Activated naive CD4-positive, alpha-beta T cell treated with anti-CD3 and anti-CD28 coated beads for 36 hours (primary cell): ENCODE results near the gene AVPR1B. TPM values are rescaled to one million over a fixed set of nuclear protein-coding genes. Genes with fewer than 3 reads are reported as not detected.

Experiments used
- CTCF ChIA-PET: fragments of 350-600 bp; sonication (Branson Sonifier 250); formaldehyde crosslinking; loops from one replicate; lab custom pipeline; 2021; ENCODE audit warnings: antibody characterized with exemption; lab: Charles Lee
- DNase-seq: peaks from one replicate; pipeline ENCODE4 v3.0.0-alpha.2; 2020
- H3K27ac Mint-ChIP-seq: one replicate; pipeline ENCODE4 v1.8.0; 2021; ENCODE audit warnings: mild to moderate bottlenecking, mixed read lengths
- H3K27me3 Mint-ChIP-seq: one replicate; pipeline ENCODE4 v1.8.0; 2021; ENCODE audit warnings: low read depth, mixed read lengths
- H3K36me3 Mint-ChIP-seq: one replicate; pipeline ENCODE4 v1.8.0; 2021; ENCODE audit warnings: low read depth, mixed read lengths
- H3K4me1 Mint-ChIP-seq: one replicate; pipeline ENCODE4 v1.8.0; 2021; ENCODE audit warnings: low read depth, mixed read lengths
- H3K4me3 Mint-ChIP-seq: one replicate; pipeline ENCODE4 v1.8.0; 2021; ENCODE audit warnings: mild to moderate bottlenecking, moderate library complexity, mixed read lengths
- H3K9me3 Mint-ChIP-seq: one replicate; pipeline ENCODE4 v1.8.0; 2021; ENCODE audit warnings: mixed read lengths
- intact Hi-C: fragments of 100-400 bp; cut with micrococcal nuclease; formaldehyde crosslinking; loops from one replicate; pipeline ENCODE4 v1.15.1; 2023
- total RNA-seq, 2 experiments: library from RNA; stranded (reverse); gene quantifications; one replicate each; pipeline ENCODE4 v1.2.3, GENCODE V29; 2021

Gene AVPR1B
- total RNA-seq, 2 experiments from 2014 or later: not detected

- CTCF ChIA-PET: interaction anchor here (0.8 to 5.2 kb wide), 5 partner anchors 16 to 133 kb away, joined by 3 to 34 read pairs (median 14); no protein-coding TSS in a partner anchor
- H3K4me3 Mint-ChIP-seq: no peak overlapping the region
- H3K9me3 Mint-ChIP-seq: no peaks in the 10 kb centered on the region
- H3K27ac Mint-ChIP-seq: no peak overlapping the region
- intact Hi-C loops: no loop called here
- DNase-seq: no peak
- no peaks in the 10 kb centered on the region for H3K4me1 Mint-ChIP-seq
- H3K36me3 Mint-ChIP-seq: no peaks in the 10 kb centered on the region
- H3K27me3 Mint-ChIP-seq: peaks cover 5% of the 10 kb centered on the region
These were observed 6.4 kb downstream of the AVPR1B start for GRCh38 chr1:206110820-206111219.

GRCh38 chr1:206110161-206110560, 7.0 kb downstream of the AVPR1B start:
- no peak for DNase-seq
- Mint-ChIP-seq H3K27ac (no peak overlapping the region), H3K36me3 (no peaks in the 10 kb centered on the region), H3K4me1 (no peaks in the 10 kb centered on the region), H3K9me3 (no peaks in the 10 kb centered on the region), H3K27me3 (peaks cover under 1% of the 10 kb centered on the region), H3K4me3 (no peak overlapping the region)
- CTCF ChIA-PET: interaction anchor here (0.7 to 8.7 kb wide), 4 partner anchors 78 to 452 kb away, joined by 3 to 177 read pairs (median 16); no protein-coding TSS in a partner anchor
- intact Hi-C loops: no loop called here

GRCh38 chr1:206109718-206110117, 7.5 kb downstream of the AVPR1B start:
- intact Hi-C loops: loop anchor here (5.0 kb wide), 1 partner anchor 42 kb away; no protein-coding TSS in a partner anchor
- no peak overlapping the region for H3K27ac Mint-ChIP-seq
- H3K36me3 Mint-ChIP-seq: no peaks in the 10 kb centered on the region
- H3K9me3 Mint-ChIP-seq: no peaks in the 10 kb centered on the region
- CTCF ChIA-PET: interaction anchor here (0.7 to 8.7 kb wide), 4 partner anchors 78 to 452 kb away, joined by 3 to 177 read pairs (median 16); no protein-coding TSS in a partner anchor
- H3K4me3 Mint-ChIP-seq: no peak overlapping the region
- no peaks in the 10 kb centered on the region for H3K27me3 Mint-ChIP-seq
- H3K4me1 Mint-ChIP-seq: no peaks in the 10 kb centered on the region
- DNase-seq: no peak

- Mint-ChIP-seq H3K27ac (no peak overlapping the region), H3K36me3 (no peaks in the 10 kb centered on the region), H3K9me3 (no peaks in the 10 kb centered on the region), H3K4me3 (no peak overlapping the region), H3K27me3 (no peaks in the 10 kb centered on the region), H3K4me1 (no peaks in the 10 kb centered on the region)
- DNase-seq: no peak
- intact Hi-C loops: loop anchor here (5.0 kb wide), 1 partner anchor 41 kb away; no protein-coding TSS in a partner anchor
- CTCF ChIA-PET: interaction anchor here (0.7 to 8.7 kb wide), 9 partner anchors 16 to 131 kb away, joined by 3 to 177 read pairs (median 7); no protein-coding TSS in a partner anchor
These were observed 8.6 kb downstream of the AVPR1B start for GRCh38 chr1:206108635-206109034.

- no peak overlapping the region for H3K27ac Mint-ChIP-seq
- CTCF ChIA-PET: interaction anchor here (0.8 to 8.7 kb wide), 13 partner anchors 10 to 320 kb away, joined by 3 to 177 read pairs (median 13); no protein-coding TSS in a partner anchor
- no peaks in the 10 kb centered on the region for H3K36me3 Mint-ChIP-seq
- H3K9me3 Mint-ChIP-seq: no peaks in the 10 kb centered on the region
- intact Hi-C loops: loop anchor here (2.0 to 5.0 kb wide), 2 partner anchors 40 to 448 kb away; no protein-coding TSS in a partner anchor
- H3K27me3 Mint-ChIP-seq: peaks cover 2% of the 10 kb centered on the region
- DNase-seq: no peak
- no peaks in the 10 kb centered on the region for H3K4me1 Mint-ChIP-seq
- H3K4me3 Mint-ChIP-seq: no peak overlapping the region
These were observed 10.0 kb downstream of the AVPR1B start for GRCh38 chr1:206107168-206107544.

- CTCF ChIA-PET: interaction anchor here (0.6 to 8.7 kb wide), 31 partner anchors 8 to 448 kb away, joined by 3 to 177 read pairs (median 4); no protein-coding TSS in a partner anchor
- H3K36me3 Mint-ChIP-seq: no peaks in the 10 kb centered on the region
- peak; percentile 92 for DNase-seq
- H3K4me1 Mint-ChIP-seq: no peaks in the 10 kb centered on the region
- no peak overlapping the region for H3K4me3 Mint-ChIP-seq
- H3K27me3 Mint-ChIP-seq: peaks cover 2% of the 10 kb centered on the region
- no peak overlapping the region for H3K27ac Mint-ChIP-seq
- intact Hi-C loops: loop anchor here (1.0 to 5.0 kb wide), 6 partner anchors 39 to 448 kb away; no protein-coding TSS in a partner anchor
- H3K9me3 Mint-ChIP-seq: no peaks in the 10 kb centered on the region
These were observed 10.6 kb downstream of the AVPR1B start for GRCh38 chr1:206106328-206107167.

- peaks cover 2% of the 10 kb centered on the region for H3K27me3 Mint-ChIP-seq
- no peaks in the 10 kb centered on the region for H3K9me3 Mint-ChIP-seq
- no peak overlapping the region for H3K4me3 Mint-ChIP-seq
- H3K27ac Mint-ChIP-seq: no peak overlapping the region
- CTCF ChIA-PET: interaction anchor here (1.0 to 8.7 kb wide), 21 partner anchors 8 to 447 kb away, joined by 3 to 177 read pairs (median 6); no protein-coding TSS in a partner anchor
- no peak for DNase-seq
- no peaks in the 10 kb centered on the region for H3K36me3 Mint-ChIP-seq
- H3K4me1 Mint-ChIP-seq: no peaks in the 10 kb centered on the region
- intact Hi-C loops: loop anchor here (5.0 kb wide), 1 partner anchor 38 kb away; no protein-coding TSS in a partner anchor
These were observed 11.7 kb downstream of the AVPR1B start for GRCh38 chr1:206105464-206105995.

- Mint-ChIP-seq H3K27me3 (peaks cover 7% of the 10 kb centered on the region), H3K27ac (no peak overlapping the region), H3K4me3 (no peak overlapping the region), H3K36me3 (no peaks in the 10 kb centered on the region), H3K9me3 (no peaks in the 10 kb centered on the region), H3K4me1 (no peaks in the 10 kb centered on the region)
- CTCF ChIA-PET: interaction anchor here (0.6 to 8.7 kb wide), 4 partner anchors 9 to 127 kb away, joined by 3 to 177 read pairs (median 29); no protein-coding TSS in a partner anchor
- no peak for DNase-seq
- intact Hi-C loops: no loop called here
These were observed 13.2 kb downstream of the AVPR1B start for GRCh38 chr1:206103979-206104378.

- H3K27me3 Mint-ChIP-seq: peaks cover 11% of the 10 kb centered on the region
- no peaks in the 10 kb centered on the region for H3K36me3 Mint-ChIP-seq
- H3K9me3 Mint-ChIP-seq: no peaks in the 10 kb centered on the region
- CTCF ChIA-PET: interaction anchor here (0.6 to 8.7 kb wide), 5 partner anchors 70 to 192 kb away, joined by 4 to 177 read pairs (median 7); no protein-coding TSS in a partner anchor
- no peak for DNase-seq
- no peak overlapping the region for H3K4me3 Mint-ChIP-seq
- no peaks in the 10 kb centered on the region for H3K4me1 Mint-ChIP-seq
- no peak overlapping the region for H3K27ac Mint-ChIP-seq
- intact Hi-C loops: no loop called here
These were observed 14.8 kb downstream of the AVPR1B start for GRCh38 chr1:206102292-206102936.

GRCh38 chr1:206101351-206102045, 15.7 kb downstream of the AVPR1B start:
- no peaks in the 10 kb centered on the region for H3K4me1 Mint-ChIP-seq
- no peak overlapping the region for H3K4me3 Mint-ChIP-seq
- no peak overlapping the region for H3K27ac Mint-ChIP-seq
- CTCF ChIA-PET: interaction anchor here (0.6 to 2.3 kb wide), 3 partner anchors 124 to 191 kb away, joined by 4 to 7 read pairs (median 6); no protein-coding TSS in a partner anchor
- no peak for DNase-seq
- H3K36me3 Mint-ChIP-seq: no peaks in the 10 kb centered on the region
- H3K9me3 Mint-ChIP-seq: no peaks in the 10 kb centered on the region
- intact Hi-C loops: no loop called here
- H3K27me3 Mint-ChIP-seq: peaks cover 11% of the 10 kb centered on the region

- intact Hi-C loops: no loop called here
- CTCF ChIA-PET: no interaction called here
- DNase-seq: no peak
- Mint-ChIP-seq H3K4me1 (no peaks in the 10 kb centered on the region), H3K27me3 (peaks cover 11% of the 10 kb centered on the region), H3K9me3 (no peaks in the 10 kb centered on the region), H3K4me3 (no peak overlapping the region), H3K27ac (no peak overlapping the region), H3K36me3 (no peaks in the 10 kb centered on the region)
These were observed 16.9 kb downstream of the AVPR1B start for GRCh38 chr1:206100226-206100815.
